Thyroid gland (tissue), 4 donors: ENCODE measurements around the gene ABCA4.

Source experiments
- POLR2A ChIP-seq, 2 donors: fragments of 450-650 bp; IDR thresholded peaks; one replicate each; pipeline ENCODE4 v1.6.1; 2017; ENCODE audit warnings: antibody characterized with exemption in 2 of 2, mild to moderate bottlenecking in 2 of 2, moderate library complexity in 1 of 2
- TF ChIP-seq, protein P1 (sequence below), 6 experiments: fragments of 200-600 bp in 3 of 6; fragments of 450-650 bp in 3 of 6; sonication (generic) in 3 of 6; IDR thresholded peaks; one replicate each; pipeline ENCODE4 v1.5.1; 2016 to 2019; ENCODE audit warnings: antibody characterized with exemption in 6 of 6, mild to moderate bottlenecking in 2 of 6, inconsistent platforms in 1 of 6, moderate library complexity in 1 of 6

DNA sequence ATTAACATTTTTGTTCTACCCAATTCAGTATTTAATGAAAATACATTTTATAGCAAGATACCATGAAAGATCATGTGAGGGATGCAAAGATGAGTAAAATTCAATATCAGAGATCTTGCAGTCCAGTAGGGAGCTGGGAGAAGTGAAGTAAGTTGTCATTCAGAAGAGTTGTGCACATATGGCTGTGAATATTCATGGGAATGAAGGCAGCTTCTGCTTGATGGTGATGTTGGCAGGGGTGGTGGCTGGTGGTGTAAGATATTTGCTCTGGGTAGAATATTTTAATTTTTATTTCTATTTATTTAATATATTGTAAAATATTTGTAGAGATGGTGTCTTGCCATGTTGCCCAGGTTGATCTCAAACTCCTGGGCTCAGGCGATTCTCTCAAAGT, 139.7 kb downstream of the ABCA4 start:
- TF ChIP-seq, protein P1, sequence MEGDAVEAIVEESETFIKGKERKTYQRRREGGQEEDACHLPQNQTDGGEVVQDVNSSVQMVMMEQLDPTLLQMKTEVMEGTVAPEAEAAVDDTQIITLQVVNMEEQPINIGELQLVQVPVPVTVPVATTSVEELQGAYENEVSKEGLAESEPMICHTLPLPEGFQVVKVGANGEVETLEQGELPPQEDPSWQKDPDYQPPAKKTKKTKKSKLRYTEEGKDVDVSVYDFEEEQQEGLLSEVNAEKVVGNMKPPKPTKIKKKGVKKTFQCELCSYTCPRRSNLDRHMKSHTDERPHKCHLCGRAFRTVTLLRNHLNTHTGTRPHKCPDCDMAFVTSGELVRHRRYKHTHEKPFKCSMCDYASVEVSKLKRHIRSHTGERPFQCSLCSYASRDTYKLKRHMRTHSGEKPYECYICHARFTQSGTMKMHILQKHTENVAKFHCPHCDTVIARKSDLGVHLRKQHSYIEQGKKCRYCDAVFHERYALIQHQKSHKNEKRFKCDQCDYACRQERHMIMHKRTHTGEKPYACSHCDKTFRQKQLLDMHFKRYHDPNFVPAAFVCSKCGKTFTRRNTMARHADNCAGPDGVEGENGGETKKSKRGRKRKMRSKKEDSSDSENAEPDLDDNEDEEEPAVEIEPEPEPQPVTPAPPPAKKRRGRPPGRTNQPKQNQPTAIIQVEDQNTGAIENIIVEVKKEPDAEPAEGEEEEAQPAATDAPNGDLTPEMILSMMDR (IDR thresholded peaks at IDR 0.05) = no peak
- no peak for TF ChIP-seq POLR2A (IDR thresholded peaks at IDR 0.05)
